ENCODE results near the gene OGDH.

OGDH gene

GRCh38 chr7:44754802-44755697 is 148.6 kb downstream of the OGDH start:
- no peak overlapping the region for H3K27ac ChIP-seq
- no peak for DNase-seq (ENCODE audit: low read depth, low spot score)

GRCh38 chr7:44755698-44756627 is 149.5 kb downstream of the OGDH start:
- no peak overlapping the region for H3K27ac ChIP-seq
- no peak for DNase-seq (ENCODE audit: low read depth, low spot score)

- DNase-seq (ENCODE audit: low read depth, low spot score): no peak
- H3K27ac ChIP-seq: no peak overlapping the region
Measured at GRCh38 chr7:44756904-44757303, 150.5 kb downstream of the OGDH start.

- no peak overlapping the region for H3K27ac ChIP-seq
- DNase-seq (ENCODE audit: low read depth, low spot score): no peak
Measured at GRCh38 chr7:44757311-44757710, 150.9 kb downstream of the OGDH start.

- no peak for DNase-seq (ENCODE audit: low read depth, low spot score)
- H3K27ac ChIP-seq: no peak overlapping the region
Measured at GRCh38 chr7:44757739-44758138, 151.3 kb downstream of the OGDH start.
